Fibroblast of peridontal ligament (primary cell): ENCODE measurements around the gene MUSK.
"Not testable (repeated sequence)": the region's sequence is repeated elsewhere in the genome, so short reads cannot be mapped to it uniquely, and the experiment has no call there.

Source experiments
- DNase-seq: peaks from one replicate; pipeline ENCODE4 v3.0.0-alpha.2; 2010; ENCODE audit errors: extremely low read depth

The MUSK gene

DNA sequence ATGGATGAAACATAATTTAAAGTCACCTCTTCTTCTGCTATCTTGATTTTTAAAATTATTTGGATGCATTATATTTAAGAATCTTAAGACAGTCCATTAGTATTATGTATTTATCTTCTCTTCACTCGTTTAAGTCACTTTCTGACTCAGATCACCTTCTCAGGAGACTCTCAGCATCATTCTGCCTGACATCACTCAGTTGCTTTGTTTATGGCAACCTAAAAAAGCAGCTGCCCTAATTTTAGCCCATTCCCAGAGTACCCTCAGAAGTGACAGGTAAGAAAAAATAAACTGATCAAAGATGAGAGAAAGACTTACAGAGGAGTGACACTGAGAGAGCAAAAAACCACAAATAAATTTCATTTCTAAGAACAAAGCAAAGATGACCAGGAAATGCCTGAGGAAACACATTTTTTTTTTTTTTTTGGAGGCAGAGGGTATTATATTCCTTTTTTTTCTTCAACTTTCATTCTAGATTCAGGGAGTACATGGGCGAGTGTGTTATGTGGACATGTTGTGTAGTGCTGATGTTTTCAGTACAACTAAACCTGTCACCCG, 140.5 kb downstream of the MUSK start:
- DNase-seq: no peak

DNA sequence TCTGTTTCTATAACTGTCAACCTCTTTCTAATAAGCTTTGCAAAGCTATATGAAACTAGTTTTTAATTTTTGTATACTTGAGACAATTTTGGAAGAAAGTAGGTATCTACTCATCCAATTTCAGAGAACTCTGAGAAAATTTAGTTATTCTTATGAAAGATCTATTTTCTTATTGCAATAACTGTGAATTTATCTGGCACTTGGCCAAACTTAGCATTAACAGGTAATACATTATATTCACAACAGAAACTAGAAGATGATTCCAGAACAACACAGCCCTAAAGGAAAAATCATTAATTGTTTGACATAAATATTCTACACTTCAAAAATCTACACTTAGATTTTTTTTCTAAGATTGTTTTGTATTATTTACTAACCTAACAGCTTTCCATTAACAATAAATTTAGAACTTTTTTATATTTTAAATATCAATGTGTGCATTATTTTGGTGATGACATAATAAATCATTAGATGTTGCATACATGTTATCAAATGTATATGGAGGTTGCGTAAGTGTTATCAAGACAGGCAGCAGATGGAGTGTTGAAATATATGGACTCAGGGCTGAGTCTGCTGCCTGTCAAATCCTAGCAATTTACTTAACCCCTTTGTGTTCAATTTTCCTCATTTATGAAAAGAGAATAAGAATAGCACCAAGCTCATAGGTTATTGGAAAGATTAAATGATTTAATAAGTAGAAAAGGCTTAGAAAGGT, 141.8 kb downstream of the MUSK start:
- no peak for DNase-seq

DNA sequence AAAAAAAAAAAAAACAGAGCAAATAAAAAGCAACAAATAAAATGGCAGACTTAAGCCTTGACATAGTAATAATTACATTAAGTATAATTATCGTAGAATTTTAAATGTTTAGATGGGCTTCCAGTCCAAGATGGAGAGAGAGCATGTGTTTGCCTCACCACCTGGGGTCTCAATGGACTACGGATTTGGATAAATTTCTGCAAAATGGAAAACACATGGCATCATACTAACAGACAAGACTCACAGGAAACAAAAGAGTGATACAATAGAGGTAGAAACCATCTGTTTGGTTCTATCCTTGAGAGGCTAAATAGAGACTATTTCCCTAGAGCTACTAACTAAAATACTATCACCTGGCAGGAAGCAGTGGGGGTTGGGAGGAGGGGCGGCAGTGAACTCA, 144.3 kb downstream of the MUSK start:
- DNase-seq: no peak

DNA sequence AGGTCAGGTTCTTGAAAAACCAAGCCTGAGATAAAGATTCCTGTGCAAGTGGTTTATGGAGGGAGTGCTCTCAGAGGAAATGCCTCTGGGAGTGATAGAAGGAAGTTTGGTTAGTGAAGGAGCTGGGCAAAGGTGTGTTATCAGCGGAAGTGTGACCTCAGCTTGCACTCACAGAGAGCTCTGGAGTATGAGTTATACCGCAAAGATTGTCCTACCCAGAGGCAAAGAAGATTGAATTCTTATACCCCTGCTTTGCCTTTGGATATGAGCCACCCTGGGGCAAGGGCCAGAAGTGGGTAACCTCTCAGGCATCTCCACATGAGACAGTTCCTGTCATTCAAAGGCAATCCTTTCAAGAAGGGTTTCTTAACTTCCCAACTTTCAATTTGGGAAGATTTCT, 145.6 kb downstream of the MUSK start:
- DNase-seq: no peak

DNA sequence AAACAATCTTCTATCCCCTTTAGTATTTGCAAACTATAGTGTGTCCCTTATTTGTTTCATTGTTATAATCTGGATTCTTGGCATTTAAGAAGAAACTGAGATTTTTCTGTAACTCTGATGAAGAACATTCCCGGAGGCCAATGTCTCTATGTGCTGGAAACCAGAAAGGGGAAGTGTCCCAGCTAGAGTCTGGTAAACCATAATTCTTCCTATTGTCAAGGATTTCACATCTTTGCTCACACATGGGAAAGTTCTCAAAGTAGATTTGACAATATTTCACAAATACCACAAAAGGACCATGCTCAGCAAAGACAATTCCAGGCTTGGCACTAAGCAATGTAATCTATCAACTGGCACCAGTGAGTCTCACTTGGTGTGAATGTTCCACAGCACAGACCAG, 146.8 kb downstream of the MUSK start:
- DNase-seq: no peak

DNA sequence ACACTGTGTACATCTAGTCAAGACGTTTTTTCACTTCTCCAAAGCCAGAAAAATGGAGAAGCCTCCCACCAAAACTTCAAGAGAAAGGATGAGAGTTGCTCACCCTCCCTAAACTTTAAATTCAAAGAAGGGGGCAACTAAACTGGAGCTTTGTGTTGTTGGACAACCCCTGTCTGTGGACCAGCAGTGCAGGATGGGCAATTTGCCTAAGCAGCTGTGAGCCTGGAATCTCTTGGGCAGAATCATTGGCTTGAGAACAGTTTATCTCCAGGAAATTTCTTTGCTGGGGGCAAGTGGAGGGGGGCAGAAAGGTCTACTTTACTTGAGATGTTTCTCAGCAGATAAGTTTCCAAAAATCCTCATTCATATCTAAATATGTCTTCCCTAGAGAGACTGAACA, 151.8 kb downstream of the MUSK start:
- no peak for DNase-seq

DNA sequence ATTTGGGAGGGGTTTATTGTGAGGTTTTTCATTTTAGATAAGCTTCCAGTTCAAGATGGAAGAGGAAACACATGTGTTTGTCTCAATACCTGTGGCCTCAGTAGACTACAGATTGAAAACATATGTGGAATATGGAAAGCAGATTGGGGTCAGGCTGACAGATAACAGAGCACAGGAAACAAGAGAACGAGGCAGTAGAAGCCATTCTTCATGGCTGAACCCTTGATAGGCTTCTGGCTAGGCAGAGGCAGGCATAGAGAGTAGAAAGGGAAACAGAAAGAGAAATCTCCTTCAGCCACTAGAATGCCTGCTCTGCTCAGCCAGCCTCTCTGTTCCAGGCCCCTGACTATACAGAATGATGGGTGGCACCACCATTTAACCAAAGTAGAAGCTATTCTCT, 152.5 kb downstream of the MUSK start:
- no peak for DNase-seq

DNA sequence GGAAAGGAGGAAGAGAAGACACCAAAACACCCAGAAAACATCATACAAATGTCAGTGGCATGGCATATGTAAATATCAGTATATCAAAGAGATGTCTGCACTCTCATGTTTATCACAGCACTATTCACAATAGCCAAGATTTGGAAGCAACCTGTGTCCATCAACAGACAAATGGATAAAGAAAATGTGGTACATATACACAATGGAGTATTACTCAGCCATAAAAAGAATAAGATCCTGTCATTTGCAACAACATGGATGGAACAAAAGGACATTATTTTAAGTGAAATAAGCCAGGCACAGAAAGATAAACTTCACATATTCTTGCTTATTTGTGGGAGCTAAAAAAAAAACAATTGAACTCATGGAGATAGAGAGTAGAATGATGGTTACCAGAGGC, 156.5 kb downstream of the MUSK start:
- DNase-seq: not testable (repeated sequence)

DNA sequence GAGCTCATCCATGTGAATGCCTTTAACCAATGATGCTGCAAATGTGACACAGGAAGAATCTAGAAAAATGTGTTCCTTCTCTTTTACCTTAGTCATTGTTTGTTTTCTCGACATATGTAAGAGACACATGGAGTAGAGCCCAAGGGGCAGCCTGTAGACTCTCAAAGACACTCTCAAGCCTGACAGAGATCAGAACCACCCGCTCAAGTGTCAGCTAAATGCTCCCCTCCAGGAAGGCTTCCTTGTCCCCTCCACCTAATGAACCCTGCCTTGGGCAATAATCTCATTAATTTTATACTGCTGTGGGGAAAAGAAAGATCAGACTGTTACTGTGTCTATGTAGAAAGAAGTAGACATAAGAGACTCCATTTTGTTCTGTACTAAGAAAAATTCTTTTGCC, 157.4 kb downstream of the MUSK start:
- DNase-seq: no peak

DNA sequence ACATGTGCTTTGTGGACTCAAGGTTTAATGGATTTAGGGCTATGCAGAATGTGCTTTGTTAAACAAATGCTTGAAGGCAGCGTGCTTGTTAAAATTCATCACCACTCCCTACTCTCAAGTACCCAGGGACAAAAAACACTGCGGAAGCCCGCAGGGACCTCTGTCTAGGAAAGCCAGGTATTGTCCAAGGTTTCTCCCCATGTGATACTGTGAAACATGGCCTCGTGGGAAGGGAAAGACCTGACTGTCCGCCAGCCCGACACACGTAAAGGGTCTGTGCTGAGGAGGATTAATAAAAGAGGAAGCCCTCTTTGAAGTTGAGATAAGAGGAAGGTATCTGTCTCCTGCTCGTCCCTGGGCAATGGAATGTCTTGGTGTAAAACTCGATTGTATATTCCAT, 157.8 kb downstream of the MUSK start:
- not testable (repeated sequence) for DNase-seq

DNA sequence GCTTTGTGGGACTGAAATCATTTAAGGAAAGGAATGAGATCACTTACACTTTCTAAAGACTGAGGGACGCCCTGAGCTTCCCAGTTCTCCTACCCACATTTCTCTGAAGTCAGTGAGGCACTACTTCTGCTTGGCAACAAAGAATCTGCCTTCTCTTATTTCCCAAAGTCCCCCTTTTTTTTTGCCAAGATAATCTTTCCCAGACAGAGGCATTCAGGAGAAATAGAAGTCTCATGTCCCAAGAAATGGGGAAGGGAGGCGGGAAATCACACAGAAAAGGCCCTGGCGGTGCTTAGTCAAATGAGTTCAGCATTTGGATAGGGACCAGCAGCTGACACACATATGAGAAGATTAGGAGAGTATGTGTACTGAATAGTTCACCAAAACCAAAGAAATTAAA, 159.7 kb downstream of the MUSK start:
- peak; percentile 97 for DNase-seq

DNA sequence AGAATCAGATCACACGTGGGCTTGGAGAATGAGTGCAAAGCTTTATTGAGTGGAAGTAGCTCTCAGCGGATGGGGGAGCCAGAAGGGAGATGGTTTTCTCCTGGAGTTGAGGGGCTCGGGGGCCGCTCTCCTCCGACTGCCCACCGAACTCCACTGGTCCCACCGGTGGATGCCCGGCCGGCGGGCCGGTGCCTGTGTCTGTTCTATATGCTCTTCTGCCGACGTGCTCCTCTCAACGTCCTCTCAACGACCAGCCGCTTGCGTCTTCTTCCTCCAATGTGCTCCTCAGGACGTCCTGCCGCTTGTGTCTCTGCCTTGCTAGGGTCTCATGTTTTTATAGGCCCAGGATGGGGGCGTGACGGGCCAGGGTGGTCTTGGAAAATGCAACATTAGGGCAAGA, 161.9 kb downstream of the MUSK start:
- no peak for DNase-seq

DNA sequence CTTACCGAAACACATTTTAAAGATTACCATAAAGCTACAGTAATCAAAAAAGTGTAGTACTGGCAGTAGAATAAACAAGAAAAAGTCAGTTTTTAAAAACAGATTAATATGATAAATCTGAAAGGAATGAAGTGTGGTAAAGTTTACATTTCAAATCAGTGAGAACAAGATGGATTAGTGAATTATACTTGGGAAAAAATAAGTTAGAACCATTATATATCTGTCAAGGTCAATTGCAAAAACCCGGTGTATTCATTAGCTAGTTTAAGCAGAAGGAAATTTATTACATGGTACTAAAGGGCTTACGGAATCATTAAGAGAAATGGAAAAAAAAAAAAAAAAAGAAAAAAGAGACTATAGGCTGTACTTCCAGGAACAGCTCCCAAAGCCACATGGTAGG, 164.3 kb downstream of the MUSK start:
- DNase-seq: peak; percentile 37

DNA sequence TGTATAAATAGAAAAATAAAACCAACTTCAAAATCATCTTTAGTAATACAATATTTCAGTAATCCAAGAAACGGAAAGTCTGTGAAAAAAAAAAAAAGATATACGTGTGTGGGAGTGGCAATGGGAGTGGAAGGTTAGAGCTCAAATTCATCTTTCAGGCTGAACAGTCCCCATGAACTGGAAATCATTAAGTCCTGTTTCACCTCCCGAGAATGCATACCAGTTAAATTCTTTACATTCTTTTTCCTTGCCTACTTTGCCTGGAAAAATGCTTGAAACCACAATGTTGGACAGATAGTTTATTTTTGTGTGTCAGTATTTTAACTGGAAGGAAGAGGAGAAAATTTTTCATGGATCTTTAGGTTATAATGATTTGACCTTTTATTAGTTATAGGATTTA, 166.8 kb downstream of the MUSK start:
- DNase-seq: peak; percentile 94

DNA sequence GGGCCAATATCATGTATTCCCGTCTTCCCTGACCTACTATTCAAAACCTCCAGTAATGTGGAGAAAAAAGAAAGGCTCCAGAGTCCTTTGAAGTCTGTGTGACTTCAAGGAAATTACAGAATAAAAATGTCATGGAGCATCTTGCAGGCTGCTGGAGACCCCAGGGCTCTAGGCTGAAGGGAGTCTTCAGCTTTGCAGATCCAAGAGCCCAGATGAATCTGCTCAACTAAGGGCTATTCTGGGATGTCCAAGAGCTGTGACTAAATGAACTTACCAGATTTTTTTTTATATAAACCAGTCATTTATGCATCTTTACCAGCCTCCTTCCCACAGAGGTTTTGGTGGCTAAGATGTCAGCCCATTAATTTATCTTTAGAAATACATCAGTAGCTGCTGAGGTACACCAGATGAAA, 167.3 kb downstream of the MUSK start:
- DNase-seq: peak; percentile 48

DNA sequence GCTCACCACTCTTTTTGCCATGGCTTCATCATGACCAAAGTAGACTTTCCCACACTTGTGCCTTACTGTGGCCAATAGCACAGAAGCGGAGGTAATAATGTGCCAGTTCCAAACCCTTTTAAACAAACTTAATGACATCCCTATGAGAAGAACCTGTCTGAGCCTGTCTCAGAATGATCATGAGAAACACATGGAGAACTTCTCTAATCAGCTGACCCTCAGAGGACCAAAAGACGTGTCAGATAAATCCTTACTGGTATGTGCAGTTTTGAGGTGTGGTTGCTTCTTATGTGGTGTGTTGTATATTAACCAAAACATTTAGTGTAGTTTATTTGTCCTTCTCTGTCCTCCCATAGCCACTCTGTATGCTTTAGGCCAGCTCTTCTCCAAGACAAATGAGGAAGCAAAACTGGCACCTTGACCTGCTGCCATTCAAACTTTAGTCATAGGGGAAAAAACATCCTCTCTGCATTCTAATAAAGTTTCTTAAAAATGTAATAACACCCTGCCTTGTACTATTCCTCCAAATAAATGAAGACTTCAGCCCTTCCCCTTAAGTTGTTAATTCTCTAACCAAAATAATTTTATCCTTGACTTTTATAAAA, 168.9 kb downstream of the MUSK start:
- DNase-seq: no peak

DNA sequence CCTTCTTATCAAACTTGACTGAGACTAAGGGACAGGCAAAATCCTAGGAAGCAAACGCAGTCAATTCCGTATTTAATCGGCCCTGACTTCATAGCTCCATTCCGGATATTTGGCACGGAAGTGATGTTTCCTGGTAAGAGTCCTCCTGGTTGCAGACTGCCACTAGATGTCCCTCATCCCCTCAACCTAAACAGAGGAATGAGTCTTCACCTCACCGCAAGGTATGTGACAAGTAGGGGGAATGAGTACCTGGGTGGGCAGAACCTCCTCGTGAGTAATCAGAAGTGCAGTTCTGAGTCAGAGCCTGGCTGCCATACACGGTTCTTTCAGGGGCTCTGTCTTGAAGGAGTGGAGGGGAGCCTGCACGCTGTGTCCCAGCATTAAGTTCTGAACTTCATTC, 173.6 kb downstream of the MUSK start:
- no peak for DNase-seq

DNA sequence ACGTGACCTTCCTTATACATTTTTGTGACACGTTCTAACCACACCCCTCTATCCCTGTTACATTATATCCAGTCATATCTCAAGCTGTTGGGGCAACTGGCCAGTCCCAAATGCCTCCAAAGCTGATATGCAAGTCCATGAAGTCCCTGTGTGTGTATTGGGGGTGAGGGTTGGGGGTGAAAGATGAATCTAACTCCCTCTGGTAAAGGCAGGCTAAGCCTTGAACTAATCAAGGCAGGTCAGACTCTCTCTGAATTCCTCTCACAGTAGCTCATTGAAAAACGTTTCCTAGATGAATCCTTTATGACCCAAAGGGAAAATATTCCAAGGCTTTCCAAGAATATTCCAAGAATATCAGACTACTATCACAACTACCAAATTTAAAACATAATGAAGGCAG, 174.4 kb downstream of the MUSK start:
- peak; percentile 77 for DNase-seq

DNA sequence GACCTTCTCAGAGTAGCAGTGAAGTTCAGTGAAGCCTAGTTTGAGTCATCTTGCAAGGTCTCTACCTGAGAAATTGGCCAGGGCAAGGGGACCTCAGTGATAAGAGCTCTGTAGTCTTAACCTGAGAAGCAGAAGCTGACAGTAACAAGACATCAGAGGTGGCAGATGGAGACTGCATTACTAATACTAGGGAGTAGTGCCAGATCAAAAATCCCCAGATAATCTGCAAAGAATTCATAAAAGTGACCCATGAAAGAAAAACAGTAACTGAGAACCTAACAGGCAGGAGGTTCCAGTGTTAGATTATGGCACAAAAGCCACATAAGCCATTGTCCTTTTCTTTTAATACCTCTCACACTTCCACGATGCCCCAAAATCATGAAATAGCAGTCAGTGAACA, 175.5 kb downstream of the MUSK start:
- no peak for DNase-seq

DNA sequence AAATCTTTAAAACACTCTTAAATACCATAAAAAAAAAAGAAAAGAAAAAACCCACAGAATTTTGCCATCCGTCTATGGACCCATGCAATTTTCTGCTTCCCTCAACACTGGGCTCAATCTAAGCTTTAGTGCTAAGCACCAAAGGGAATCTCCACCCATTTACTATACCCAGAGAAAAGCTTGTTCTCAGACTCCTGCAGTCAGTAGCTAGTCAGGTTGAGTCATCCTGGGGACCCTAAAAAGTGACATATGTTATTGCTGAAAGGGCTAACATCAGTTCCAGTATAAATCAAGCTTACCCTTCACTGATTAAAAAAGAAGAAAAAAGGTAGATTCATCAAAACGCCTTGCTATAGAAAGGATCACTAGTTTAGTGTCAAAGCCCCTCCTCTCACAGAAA, 177.6 kb downstream of the MUSK start:
- DNase-seq: no peak

DNA sequence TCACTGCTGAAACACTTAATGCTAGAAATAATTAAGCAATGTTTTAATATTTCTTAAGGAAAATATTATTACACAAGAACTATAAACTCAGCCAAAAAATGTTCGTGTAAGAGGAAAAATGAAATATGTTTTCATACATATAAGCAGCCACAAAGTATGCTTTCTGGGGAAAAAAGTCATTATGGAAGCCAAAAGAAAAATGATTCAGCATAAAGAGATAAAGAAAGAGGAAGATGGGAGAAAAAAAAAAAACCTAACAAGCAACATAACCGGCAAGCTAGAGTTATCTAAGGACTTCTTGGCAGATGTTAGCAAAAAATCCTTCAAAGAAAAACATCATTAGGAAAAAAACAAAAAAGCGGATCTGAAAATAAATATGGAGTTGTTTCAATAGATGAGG, 179.1 kb downstream of the MUSK start:
- DNase-seq: peak; percentile 63

DNA sequence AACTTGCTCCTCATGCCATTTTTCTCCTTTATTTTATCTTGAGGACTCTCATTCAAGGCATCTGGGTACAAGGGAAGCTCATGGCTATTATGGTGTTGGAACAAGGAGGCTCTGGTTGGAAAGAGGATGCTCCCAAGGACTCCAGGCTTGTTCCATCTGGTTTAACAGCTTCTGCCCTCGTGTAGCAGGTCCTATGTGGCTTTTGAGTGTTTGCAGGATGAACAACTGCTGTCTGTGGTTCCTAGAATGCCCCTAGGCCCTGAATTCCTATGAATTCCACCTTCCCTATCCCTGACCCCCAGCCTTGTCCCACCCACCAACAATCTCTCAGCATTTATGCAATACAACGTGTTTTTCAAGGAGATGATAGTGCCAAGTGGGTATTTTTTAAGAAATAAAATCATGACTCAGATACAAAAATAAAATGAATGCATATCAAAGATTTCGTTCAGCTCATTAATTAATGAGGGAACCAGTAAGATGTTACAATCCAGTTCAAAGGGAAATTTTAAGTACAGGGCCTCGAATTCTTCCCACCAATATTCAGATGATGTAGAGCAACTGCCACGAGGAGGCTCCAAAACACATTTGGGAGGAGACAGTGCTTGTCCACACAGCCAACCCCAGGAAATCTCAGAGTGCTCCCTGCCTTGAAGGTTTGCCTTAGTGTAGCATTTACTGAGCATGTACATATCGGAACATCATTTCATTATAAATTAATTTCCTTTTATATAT, 182.0 kb downstream of the MUSK start:
- no peak for DNase-seq
